ENCODE measurements around the gene KDM5C. TPM values are rescaled to one million over a fixed set of nuclear protein-coding genes. Genes with fewer than 3 reads are reported as not detected.

Gene KDM5C
- total and polyA plus RNA-seq, 10 donors: 10.4 to 165 (median 114) TPM

DNA sequence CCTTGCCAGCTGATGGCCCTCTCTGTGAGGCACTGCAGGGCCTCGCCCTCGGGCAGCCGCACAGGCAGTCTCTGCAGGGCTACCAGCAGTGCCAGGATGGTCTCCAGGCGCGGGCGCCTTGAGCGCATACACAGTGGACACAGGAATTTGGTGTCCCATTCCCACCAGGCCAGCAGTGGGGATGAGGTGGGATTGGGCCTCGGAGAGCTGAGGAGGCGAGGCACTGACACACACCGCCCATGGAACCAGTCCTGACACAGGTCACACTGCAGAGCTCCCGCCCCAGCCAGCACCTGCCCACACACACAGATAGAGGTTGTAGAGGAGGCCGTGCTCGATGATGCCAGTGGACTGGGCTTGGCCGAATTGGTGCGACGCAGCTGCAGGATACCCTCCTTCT, 30.7 kb downstream of the KDM5C start:
- Histone ChIP-seq H3K27me3 (replicated peaks in 1 of 7) (no peaks in the 10 kb centered on the region), H3K9me3 (no peaks in the 10 kb centered on the region), H3K36me3 (peaks cover 23 to 100% (median 82%) of the 10 kb centered on the region in 6 donors), H3K4me1 (no peaks in the 10 kb centered on the region), H3K4me3 (no peak overlapping the region), H3K27ac (no peak overlapping the region)
- DNase-seq: no peak
- 95 to 98% (median 96%) methylated on average over 4 to 16 of the region's 16 CpGs; no CpG with 5 or more reads in 1 of the 5 donors for WGBS, 5 donors
- TF ChIP-seq POLR2AphosphoS5 (IDR thresholded peaks at IDR 0.05) (peak in 1 of 3 donors; percentile 48), POLR2A (IDR thresholded peaks at IDR 0.05) (no peak)
- TF ChIP-seq, protein P1, sequence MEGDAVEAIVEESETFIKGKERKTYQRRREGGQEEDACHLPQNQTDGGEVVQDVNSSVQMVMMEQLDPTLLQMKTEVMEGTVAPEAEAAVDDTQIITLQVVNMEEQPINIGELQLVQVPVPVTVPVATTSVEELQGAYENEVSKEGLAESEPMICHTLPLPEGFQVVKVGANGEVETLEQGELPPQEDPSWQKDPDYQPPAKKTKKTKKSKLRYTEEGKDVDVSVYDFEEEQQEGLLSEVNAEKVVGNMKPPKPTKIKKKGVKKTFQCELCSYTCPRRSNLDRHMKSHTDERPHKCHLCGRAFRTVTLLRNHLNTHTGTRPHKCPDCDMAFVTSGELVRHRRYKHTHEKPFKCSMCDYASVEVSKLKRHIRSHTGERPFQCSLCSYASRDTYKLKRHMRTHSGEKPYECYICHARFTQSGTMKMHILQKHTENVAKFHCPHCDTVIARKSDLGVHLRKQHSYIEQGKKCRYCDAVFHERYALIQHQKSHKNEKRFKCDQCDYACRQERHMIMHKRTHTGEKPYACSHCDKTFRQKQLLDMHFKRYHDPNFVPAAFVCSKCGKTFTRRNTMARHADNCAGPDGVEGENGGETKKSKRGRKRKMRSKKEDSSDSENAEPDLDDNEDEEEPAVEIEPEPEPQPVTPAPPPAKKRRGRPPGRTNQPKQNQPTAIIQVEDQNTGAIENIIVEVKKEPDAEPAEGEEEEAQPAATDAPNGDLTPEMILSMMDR (IDR thresholded peaks at IDR 0.05 in 8 of 11, conservative IDR thresholded peaks at IDR 0.05 in 3 of 11): no peak
- intact Hi-C loops (cut with DNase I; ENCODE audit: low total_unique reads): no loop called here

DNA sequence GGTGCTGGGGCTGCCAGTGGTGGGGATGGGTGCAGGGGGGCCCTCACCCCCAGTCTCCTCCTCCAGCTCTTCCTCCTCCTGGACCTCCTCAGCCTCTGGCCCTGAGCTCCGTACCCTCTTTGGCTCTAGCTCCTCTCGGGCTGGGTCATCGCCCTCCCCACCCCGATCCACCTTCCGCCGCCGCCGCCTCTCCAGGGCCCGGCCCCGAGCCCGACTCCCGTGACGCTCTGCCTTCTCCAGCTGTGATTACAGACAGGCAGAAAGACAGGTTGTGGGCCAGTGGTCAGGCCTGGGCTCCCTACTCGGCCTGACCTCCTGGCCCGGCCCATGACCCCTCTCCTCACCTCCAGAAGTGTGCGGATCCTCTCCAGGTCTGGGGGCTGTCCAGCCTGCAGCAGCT, 31.9 kb downstream of the KDM5C start:
- Histone ChIP-seq H3K36me3 (peaks cover 13 to 94% (median 70%) of the 10 kb centered on the region in 6 donors), H3K4me1 (no peaks in the 10 kb centered on the region), H3K27me3 (replicated peaks in 1 of 7) (no peaks in the 10 kb centered on the region), H3K27ac (no peak overlapping the region), H3K4me3 (no peak overlapping the region), H3K9me3 (no peaks in the 10 kb centered on the region)
- WGBS, 5 donors: 89 to 98% (median 94%) methylated on average over 8 to 16 of the region's 16 CpGs
- no peak for DNase-seq
- TF ChIP-seq, protein P1 (IDR thresholded peaks at IDR 0.05 in 8 of 11, conservative IDR thresholded peaks at IDR 0.05 in 3 of 11): no peak
- peak in 2 of 3 donors; percentile 17 to 51 for TF ChIP-seq POLR2AphosphoS5 (IDR thresholded peaks at IDR 0.05)
- TF ChIP-seq POLR2A (IDR thresholded peaks at IDR 0.05): no peak
- intact Hi-C loops (cut with DNase I; ENCODE audit: low total_unique reads): no loop called here

DNA sequence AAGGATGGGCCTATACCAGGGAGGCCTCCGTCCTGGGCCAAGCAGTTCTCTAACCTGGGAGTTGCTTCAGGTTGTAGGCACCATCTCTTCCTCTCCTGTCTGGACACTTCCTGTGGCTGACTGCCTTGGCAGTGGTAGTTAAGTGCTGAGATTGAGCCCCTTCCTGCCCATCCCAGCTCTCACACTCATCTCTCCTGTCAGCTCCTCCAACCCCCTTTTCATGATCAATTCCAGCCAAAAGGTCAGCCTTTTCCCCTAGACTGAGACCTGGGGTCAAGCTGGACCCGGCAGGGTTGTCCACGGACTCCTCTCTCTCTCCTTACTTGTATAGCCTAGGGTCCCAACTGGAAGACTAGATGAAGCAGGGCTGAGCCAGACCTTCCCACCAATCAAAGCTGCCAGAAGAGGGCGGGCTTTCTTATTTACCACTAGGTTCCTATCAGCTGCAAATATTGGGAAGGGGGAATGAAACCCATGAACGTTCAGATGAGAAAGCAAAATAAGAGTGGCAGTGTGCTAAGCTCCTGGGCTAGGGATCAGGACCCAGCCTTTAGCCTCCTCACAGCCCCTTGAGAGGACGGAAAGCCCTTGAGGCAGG, 34.5 kb downstream of the KDM5C start:
- no peaks in the 10 kb centered on the region for H3K9me3 ChIP-seq
- no peaks in the 10 kb centered on the region for H3K27me3 ChIP-seq (replicated peaks in 1 of 7)
- TF ChIP-seq POLR2AphosphoS5 (IDR thresholded peaks at IDR 0.05) (peak in 1 of 3 donors; percentile 22), POLR2A (IDR thresholded peaks at IDR 0.05) (no peak)
- TF ChIP-seq, protein P1 (IDR thresholded peaks at IDR 0.05 in 8 of 11, conservative IDR thresholded peaks at IDR 0.05 in 3 of 11): peak in 1 of 11 experiments; percentile 7
- 73 to 82% (median 76%) methylated on average over 4 to 6 of the region's 6 CpGs for WGBS, 5 donors
- H3K27ac ChIP-seq: no peak overlapping the region
- no peaks in the 10 kb centered on the region for H3K4me1 ChIP-seq
- no peak for DNase-seq
- intact Hi-C loops (cut with DNase I; ENCODE audit: low total_unique reads): no loop called here
- H3K36me3 ChIP-seq: peaks cover 9 to 68% (median 43%) of the 10 kb centered on the region in 6 donors
- H3K4me3 ChIP-seq: no peak overlapping the region

DNA sequence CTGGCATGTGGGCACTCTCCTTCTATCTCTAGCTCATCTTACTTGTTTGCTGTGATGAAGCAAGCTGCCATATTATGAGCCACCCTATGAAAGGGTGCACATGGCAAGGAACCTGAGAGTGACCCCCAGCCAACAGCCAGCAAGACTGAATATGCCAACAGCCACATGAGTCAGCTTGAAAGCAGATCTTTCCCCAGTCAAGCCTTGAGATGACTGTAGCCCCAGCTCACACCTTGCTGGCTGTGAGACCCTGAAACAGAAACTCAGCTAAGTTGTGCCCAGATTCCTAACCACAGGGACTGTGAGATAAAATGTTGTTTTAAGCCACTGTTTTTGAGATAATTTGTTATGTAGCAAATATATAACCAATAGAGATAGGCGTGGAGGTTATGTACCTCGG, 36.2 kb downstream of the KDM5C start:
- intact Hi-C loops (cut with DNase I; ENCODE audit: low total_unique reads): no loop called here
- Histone ChIP-seq H3K4me3 (no peak overlapping the region), H3K36me3 (peaks cover 0 to 51% (median 26%) of the 10 kb centered on the region in 6 donors), H3K27me3 (replicated peaks in 1 of 7) (no peaks in the 10 kb centered on the region), H3K4me1 (no peaks in the 10 kb centered on the region), H3K27ac (no peak overlapping the region), H3K9me3 (no peaks in the 10 kb centered on the region)
- TF ChIP-seq, protein P1 (IDR thresholded peaks at IDR 0.05 in 8 of 11, conservative IDR thresholded peaks at IDR 0.05 in 3 of 11): no peak
- TF ChIP-seq POLR2A (IDR thresholded peaks at IDR 0.05): no peak
- TF ChIP-seq POLR2AphosphoS5 (IDR thresholded peaks at IDR 0.05): no peak
- 66 to 93% (median 79%) methylated on average over 2 of the region's 2 CpGs for WGBS, 5 donors
- DNase-seq: no peak

Measured in spleen (tissue), 11 donors.